Gastroesophageal sphincter (tissue), 4 donors: ENCODE results near the gene FBXW2. TPM values are rescaled to one million over a fixed set of nuclear protein-coding genes. Genes with fewer than 3 reads are reported as not detected.

Source experiments
- ATAC-seq: fragments of 150-250 bp; one replicate; pipeline ENCODE4 v1.9.1; 2016; ENCODE audit warnings: mild to moderate bottlenecking, moderate library complexity
- H3K27ac ChIP-seq, 4 donors: fragments of 200-600 bp; sonication (generic) in 3 of 4; 1 replicate in 3 of 4; 2 replicates in 1 of 4; pipeline ENCODE4 v1.5.1; 2016 to 2019
- H3K27me3 ChIP-seq: fragments of 200-600 bp; sonication (generic); one replicate; pipeline ENCODE4 v1.5.1; 2019
- H3K36me3 ChIP-seq, 2 donors: fragments of 200-600 bp; sonication (generic); one replicate each; pipeline ENCODE4 v1.5.1; 2019; ENCODE audit warnings: control low read depth in 1 of 2
- H3K4me1 ChIP-seq, 3 donors: fragments of 200-600 bp; sonication (generic); 1 replicate in 2 of 3; 2 replicates in 1 of 3; pipeline ENCODE4 v1.5.1; 2016 to 2019; ENCODE audit warnings: control low read depth in 2 of 3
- H3K4me3 ChIP-seq, 2 donors: fragments of 200-600 bp; sonication (generic); one replicate each; pipeline ENCODE4 v1.5.1; 2019; ENCODE audit warnings: mild to moderate bottlenecking in 1 of 2, moderate library complexity in 1 of 2
- H3K9me3 ChIP-seq, 3 donors: fragments of 200-600 bp; sonication (generic); one replicate each; pipeline ENCODE4 v1.5.1; 2017 to 2019; ENCODE audit warnings: control low read depth in 2 of 3
- CTCF ChIP-seq, 4 experiments: fragments of 200-600 bp in 2 of 4; fragments of 450-650 bp in 2 of 4; sonication (generic) in 1 of 4; IDR thresholded peaks; one replicate each; pipeline ENCODE4 v1.5.1; 2017 to 2019; ENCODE audit warnings: antibody characterized with exemption in 4 of 4, mild to moderate bottlenecking in 2 of 4, moderate library complexity in 2 of 4
- EP300 ChIP-seq: sonication (generic); formaldehyde crosslinking; IDR thresholded peaks from one replicate; pipeline ENCODE4 v1.6.1; 2017; ENCODE audit warnings: antibody characterized with exemption, mild to moderate bottlenecking
- POLR2A ChIP-seq, 2 donors: fragments of 450-650 bp; IDR thresholded peaks; one replicate each; pipeline ENCODE4 v1.6.1; 2017; ENCODE audit warnings: antibody characterized with exemption in 2 of 2, mild to moderate bottlenecking in 2 of 2, moderate library complexity in 1 of 2
- POLR2AphosphoS5 ChIP-seq: sonication (generic); formaldehyde crosslinking; IDR thresholded peaks from one replicate; pipeline ENCODE4 v1.6.1; 2017; ENCODE audit warnings: antibody characterized with exemption
- WGBS, 2 donors: methylation state at CpG; one replicate each; pipeline ENCODE4 v1.1.5; 2018; ENCODE audit warnings: low coverage in 1 of 2; 5-methylcytosine and 5-hydroxymethylcytosine counted together
- total RNA-seq, 4 donors: library from RNA; depleted of rRNA; stranded (reverse); fragments of >200 nt; gene quantifications; one replicate each; pipeline ENCODE4 v1.1.0, GENCODE V29; 2016

Gene FBXW2
- total RNA-seq, 4 donors from 2014 or later = 41.8 to 57.1 (median 50.0) TPM

GRCh38 chr9:120780367-120780766 lies 12.8 kb downstream of the FBXW2 start:
- no peaks in the 10 kb centered on the region for H3K9me3 ChIP-seq
- ATAC-seq = no peak
- no peak overlapping the region for H3K4me3 ChIP-seq
- TF ChIP-seq POLR2AphosphoS5 (no peak), EP300 (no peak), CTCF (IDR thresholded peaks at IDR 0.05) (no peak), POLR2A (IDR thresholded peaks at IDR 0.05) (no peak)
- no peak overlapping the region for H3K27ac ChIP-seq
- no peaks in the 10 kb centered on the region for H3K27me3 ChIP-seq
- WGBS, 2 donors = 100% methylated on average over 3 of the region's 3 CpGs
- peaks cover 0 to 31% (median 0%) of the 10 kb centered on the region in 3 donors for H3K4me1 ChIP-seq
- H3K36me3 ChIP-seq = peaks cover 0 to 63% of the 10 kb centered on the region in 2 donors

GRCh38 chr9:120779227-120779626 lies 14.0 kb downstream of the FBXW2 start:
- Histone ChIP-seq H3K9me3 (no peaks in the 10 kb centered on the region), H3K4me3 (no peak overlapping the region), H3K4me1 (peaks cover 0 to 20% (median 0%) of the 10 kb centered on the region in 3 donors), H3K27ac (no peak overlapping the region), H3K27me3 (no peaks in the 10 kb centered on the region), H3K36me3 (peaks cover 0 to 64% of the 10 kb centered on the region in 2 donors)
- no peak for ATAC-seq
- TF ChIP-seq EP300 = no peak
- no peak for TF ChIP-seq CTCF (IDR thresholded peaks at IDR 0.05)
- TF ChIP-seq POLR2A (IDR thresholded peaks at IDR 0.05) = no peak
- no peak for TF ChIP-seq POLR2AphosphoS5

GRCh38 chr9:120778758-120779157 lies 14.5 kb downstream of the FBXW2 start:
- no peak overlapping the region for H3K27ac ChIP-seq
- WGBS, 2 donors = 83 to 86% methylated on average over 2 of the region's 2 CpGs
- H3K4me3 ChIP-seq = no peak overlapping the region
- H3K36me3 ChIP-seq = peaks cover 0 to 68% of the 10 kb centered on the region in 2 donors
- no peaks in the 10 kb centered on the region for H3K27me3 ChIP-seq
- TF ChIP-seq CTCF (IDR thresholded peaks at IDR 0.05) (no peak), POLR2A (IDR thresholded peaks at IDR 0.05) (no peak), EP300 (no peak), POLR2AphosphoS5 (no peak)
- H3K4me1 ChIP-seq = peaks cover 0 to 20% (median 0%) of the 10 kb centered on the region in 3 donors
- H3K9me3 ChIP-seq = no peaks in the 10 kb centered on the region
- ATAC-seq = no peak

- 84 to 94% methylated on average over 5 of the region's 5 CpGs for WGBS, 2 donors
- TF ChIP-seq CTCF (IDR thresholded peaks at IDR 0.05) = no peak
- no peak for TF ChIP-seq POLR2A (IDR thresholded peaks at IDR 0.05)
- no peak for TF ChIP-seq EP300
- TF ChIP-seq POLR2AphosphoS5 = no peak
- H3K36me3 ChIP-seq = peaks cover 0 to 80% of the 10 kb centered on the region in 2 donors
Measured at GRCh38 chr9:120777229-120777628, 16.0 kb downstream of the FBXW2 start.

GRCh38 chr9:120776788-120777187 lies 16.4 kb downstream of the FBXW2 start:
- ATAC-seq = no peak
- no peaks in the 10 kb centered on the region for H3K9me3 ChIP-seq
- H3K36me3 ChIP-seq = peaks cover 0 to 85% of the 10 kb centered on the region in 2 donors
- TF ChIP-seq POLR2AphosphoS5 (no peak), POLR2A (IDR thresholded peaks at IDR 0.05) (no peak), CTCF (IDR thresholded peaks at IDR 0.05) (no peak)
- H3K4me3 ChIP-seq = no peak overlapping the region
- no CpG with 5 or more reads among the region's 1 CpG for WGBS, 2 donors
- no peak overlapping the region for H3K27ac ChIP-seq
- H3K27me3 ChIP-seq = no peaks in the 10 kb centered on the region
- H3K4me1 ChIP-seq = peaks cover 0 to 15% (median 0%) of the 10 kb centered on the region in 3 donors

More at GRCh38 chr9:120777229-120777628, 16.0 kb downstream of the FBXW2 start:
- ATAC-seq = no peak
- Histone ChIP-seq H3K4me1 (peaks cover 0 to 15% (median 0%) of the 10 kb centered on the region in 3 donors), H3K4me3 (no peak overlapping the region), H3K27me3 (no peaks in the 10 kb centered on the region), H3K9me3 (no peaks in the 10 kb centered on the region), H3K27ac (no peak overlapping the region)
